Suprapubic skin (tissue), 4 donors: Measurements from ENCODE around the gene VWA2. TPM values are rescaled to one million over a fixed set of nuclear protein-coding genes. Genes with fewer than 3 reads are reported as not detected.

Experiments used
- DNase-seq, 2 donors: peaks; one replicate each; pipeline ENCODE4 v3.0.0-alpha.2; 2019; ENCODE audit warnings: low spot score in 2 of 2
- H3K27ac ChIP-seq: fragments of 200-600 bp; sonication (generic); one replicate; pipeline ENCODE4 v1.5.1; 2019
- H3K27me3 ChIP-seq: fragments of 200-600 bp; sonication (generic); one replicate; pipeline ENCODE4 v1.5.1; 2019
- H3K36me3 ChIP-seq: fragments of 200-600 bp; sonication (generic); one replicate; pipeline ENCODE4 v1.5.1; 2019
- H3K4me1 ChIP-seq: fragments of 200-600 bp; sonication (generic); one replicate; pipeline ENCODE4 v1.5.1; 2019
- H3K4me3 ChIP-seq: fragments of 200-600 bp; sonication (generic); one replicate; pipeline ENCODE4 v1.5.1; 2019; ENCODE audit warnings: mild to moderate bottlenecking
- H3K9me3 ChIP-seq: fragments of 200-600 bp; sonication (generic); one replicate; pipeline ENCODE4 v1.5.1; 2019
- CTCF ChIP-seq, 2 donors: fragments of 200-600 bp in 1 of 2; fragments of 450-650 bp in 1 of 2; sonication (generic) in 1 of 2; IDR thresholded peaks; one replicate each; pipeline ENCODE4 v1.5.1; 2016 to 2019; ENCODE audit warnings: antibody characterized with exemption in 2 of 2, mild to moderate bottlenecking in 1 of 2, moderate library complexity in 1 of 2
- EP300 ChIP-seq: sonication (generic); formaldehyde crosslinking; IDR thresholded peaks from one replicate; pipeline ENCODE4 v1.6.1; 2017; ENCODE audit warnings: antibody characterized with exemption
- POLR2A ChIP-seq, 2 donors: fragments of 450-650 bp; IDR thresholded peaks; one replicate each; pipeline ENCODE4 v1.6.1; 2017; ENCODE audit warnings: antibody characterized with exemption in 2 of 2, mild to moderate bottlenecking in 2 of 2, moderate library complexity in 2 of 2
- POLR2AphosphoS5 ChIP-seq, 3 donors: sonication (generic); formaldehyde crosslinking; IDR thresholded peaks; one replicate each; pipeline ENCODE4 v1.6.1; 2017; ENCODE audit warnings: antibody characterized with exemption in 3 of 3
- WGBS: methylation state at CpG from one replicate; pipeline ENCODE4 v1.1.5; 2018; 5-methylcytosine and 5-hydroxymethylcytosine counted together
- total RNA-seq, 4 donors: library from RNA; depleted of rRNA; stranded (reverse); fragments of >200 nt; gene quantifications; one replicate each; pipeline ENCODE4 v1.1.0, GENCODE V29; 2016

The VWA2 gene
- total RNA-seq, 4 donors from 2014 or later: 15.7 to 31.0 (median 20.2) TPM

DNA sequence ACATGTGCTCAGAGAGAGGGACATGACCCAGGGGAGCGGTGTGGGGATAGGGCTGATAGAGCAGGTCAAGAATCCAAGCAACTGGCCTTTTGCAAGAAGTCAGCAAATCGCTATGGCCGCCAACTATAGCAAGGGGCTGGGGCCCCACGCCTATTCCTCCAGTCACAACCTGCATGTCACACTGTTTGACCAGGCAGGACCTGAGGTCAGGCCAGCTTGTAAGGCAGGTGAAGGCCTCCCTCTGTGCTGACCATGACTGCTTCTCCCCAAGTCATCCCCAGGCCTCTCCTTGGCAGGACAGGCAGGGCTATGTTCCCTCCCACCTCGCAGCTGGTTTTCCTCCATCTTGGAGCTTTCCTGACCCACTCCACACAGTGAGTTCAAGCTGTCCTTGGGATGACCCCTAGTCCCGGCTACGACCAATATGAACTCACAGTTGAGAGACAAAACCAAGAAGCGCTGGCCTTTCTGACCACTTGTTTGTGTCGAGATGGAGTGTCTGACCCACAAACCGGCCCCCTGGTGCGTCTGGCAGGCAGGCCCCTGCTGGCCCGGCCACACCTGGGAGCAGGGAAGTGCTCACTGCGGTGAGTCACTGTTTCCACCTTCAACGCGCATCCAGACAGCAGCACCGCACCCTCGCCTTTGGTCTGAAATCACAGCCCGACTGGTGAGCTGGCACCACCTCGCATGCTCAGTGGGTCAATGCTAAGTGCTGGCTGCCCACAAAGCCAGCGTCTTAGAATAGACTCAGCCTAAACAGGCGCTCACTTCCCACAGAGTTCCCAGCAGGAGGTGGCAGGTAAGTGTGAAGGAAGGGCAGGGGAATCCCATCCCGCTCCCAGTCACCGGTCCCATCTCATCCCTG lies 81.4 kb downstream of the VWA2 start:
- H3K9me3 ChIP-seq: no peaks in the 10 kb centered on the region
- no peak for DNase-seq
- TF ChIP-seq CTCF (IDR thresholded peaks at IDR 0.05): no peak
- no peak for TF ChIP-seq POLR2A (IDR thresholded peaks at IDR 0.05)
- WGBS: 61% methylated on average over 22 of the region's 23 CpGs
- no peaks in the 10 kb centered on the region for H3K36me3 ChIP-seq
- no peak overlapping the region for H3K4me3 ChIP-seq
- H3K4me1 ChIP-seq: peaks cover 17% of the 10 kb centered on the region
- H3K27me3 ChIP-seq: no peaks in the 10 kb centered on the region
- peak overlapping the region; percentile 73 for H3K27ac ChIP-seq

DNA sequence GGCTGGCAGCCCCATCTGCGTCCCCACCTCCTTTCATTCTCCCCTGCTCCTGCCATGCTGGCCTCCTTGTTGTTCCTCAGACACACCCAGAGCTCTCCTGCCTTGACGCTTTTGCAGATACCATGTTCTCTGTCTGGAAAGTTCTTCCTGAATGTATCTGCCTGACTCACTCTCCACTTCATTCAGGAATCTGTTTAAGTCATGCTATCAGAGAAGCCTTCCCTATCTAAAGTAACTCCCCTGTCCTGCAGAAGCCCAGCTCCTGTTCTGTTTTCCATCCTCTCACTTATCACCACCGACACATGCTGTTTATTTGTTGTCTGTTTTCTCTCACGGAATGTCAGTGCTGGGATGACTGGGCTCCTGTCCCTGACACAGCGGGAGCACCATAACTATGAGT lies 83.3 kb downstream of the VWA2 start:
- Histone ChIP-seq H3K27me3 (no peaks in the 10 kb centered on the region), H3K36me3 (peaks cover 2% of the 10 kb centered on the region), H3K4me1 (peaks cover 17% of the 10 kb centered on the region), H3K4me3 (no peak overlapping the region), H3K27ac (no peak overlapping the region), H3K9me3 (no peaks in the 10 kb centered on the region)
- no peak for TF ChIP-seq CTCF (IDR thresholded peaks at IDR 0.05)
- no peak for TF ChIP-seq EP300
- TF ChIP-seq POLR2AphosphoS5 (IDR thresholded peaks at IDR 0.05): no peak
- TF ChIP-seq POLR2A (IDR thresholded peaks at IDR 0.05): no peak
- WGBS: 91% methylated on average over 5 of the region's 5 CpGs
- DNase-seq: no peak

GRCh38 chr10:114323023-114323422 lies 84.0 kb downstream of the VWA2 start:
- no peak overlapping the region for H3K27ac ChIP-seq
- no peak for TF ChIP-seq CTCF (IDR thresholded peaks at IDR 0.05)
- TF ChIP-seq POLR2A (IDR thresholded peaks at IDR 0.05): no peak
- TF ChIP-seq EP300: no peak
- TF ChIP-seq POLR2AphosphoS5 (IDR thresholded peaks at IDR 0.05): no peak
- 86% methylated on average over 5 of the region's 5 CpGs for WGBS
- H3K4me3 ChIP-seq: no peak overlapping the region
- H3K9me3 ChIP-seq: no peaks in the 10 kb centered on the region
- no peaks in the 10 kb centered on the region for H3K27me3 ChIP-seq
- H3K4me1 ChIP-seq: peaks cover 17% of the 10 kb centered on the region
- DNase-seq: no peak
- H3K36me3 ChIP-seq: peaks cover 2% of the 10 kb centered on the region

- no peak overlapping the region for H3K4me3 ChIP-seq
- H3K36me3 ChIP-seq: peaks cover 2% of the 10 kb centered on the region
- no peaks in the 10 kb centered on the region for H3K27me3 ChIP-seq
- DNase-seq: no peak
- H3K4me1 ChIP-seq: peaks cover 1% of the 10 kb centered on the region
- TF ChIP-seq POLR2AphosphoS5 (IDR thresholded peaks at IDR 0.05) (no peak), CTCF (IDR thresholded peaks at IDR 0.05) (no peak), POLR2A (IDR thresholded peaks at IDR 0.05) (no peak), EP300 (no peak)
- H3K9me3 ChIP-seq: no peaks in the 10 kb centered on the region
- no peak overlapping the region for H3K27ac ChIP-seq
- WGBS: 81% methylated on average over 2 of the region's 2 CpGs
Observed at GRCh38 chr10:114326795-114327194, 87.7 kb downstream of the VWA2 start.

GRCh38 chr10:114327537-114328440 lies 88.7 kb downstream of the VWA2 start:
- Histone ChIP-seq H3K36me3 (peaks cover 2% of the 10 kb centered on the region), H3K9me3 (no peaks in the 10 kb centered on the region), H3K4me3 (no peak overlapping the region), H3K27ac (no peak overlapping the region), H3K4me1 (peaks cover 11% of the 10 kb centered on the region), H3K27me3 (no peaks in the 10 kb centered on the region)
- no peak for DNase-seq
- WGBS: 93% methylated on average over 5 of the region's 15 CpGs
- TF ChIP-seq POLR2AphosphoS5 (IDR thresholded peaks at IDR 0.05) (no peak), CTCF (IDR thresholded peaks at IDR 0.05) (no peak), EP300 (no peak), POLR2A (IDR thresholded peaks at IDR 0.05) (no peak)
